GM19043 (cell line): ENCODE measurements around the gene XPO1.
"Not testable (repeated sequence)": the region's sequence is repeated elsewhere in the genome, so short reads cannot be mapped to it uniquely, and the experiment has no call there.

Source experiments
- ATAC-seq: cut with Tn5 transposase; IDR thresholded peaks from one replicate; pipeline ENCODE4 v1.9.1; 2021; ENCODE audit warnings: low read depth; ENCODE audit not compliant: unreplicated experiment

XPO1 gene

GRCh38 chr2:61470122-61470951 lies 67.8 kb downstream of the XPO1 start:
- peak; percentile 17 for ATAC-seq

GRCh38 chr2:61469424-61470121 lies 68.6 kb downstream of the XPO1 start:
- no peak for ATAC-seq

- not testable (repeated sequence) for ATAC-seq
These were observed 69.9 kb downstream of the XPO1 start for GRCh38 chr2:61468231-61468630.

- no peak for ATAC-seq
These were observed 73.1 kb downstream of the XPO1 start for GRCh38 chr2:61465045-61465444.

- ATAC-seq: no peak
These were observed 74.2 kb downstream of the XPO1 start for GRCh38 chr2:61463769-61464475.

- ATAC-seq: no peak
These were observed 76.8 kb downstream of the XPO1 start for GRCh38 chr2:61461404-61461803.

- ATAC-seq: no peak
These were observed 78.0 kb downstream of the XPO1 start for GRCh38 chr2:61460163-61460562.

- ATAC-seq: no peak
These were observed 81.3 kb downstream of the XPO1 start for GRCh38 chr2:61456746-61457420.

- ATAC-seq: no peak
These were observed 81.9 kb downstream of the XPO1 start for GRCh38 chr2:61456070-61456745.

- not testable (repeated sequence) for ATAC-seq
These were observed 83.2 kb downstream of the XPO1 start for GRCh38 chr2:61454972-61455371.

- no peak for ATAC-seq
These were observed 83.8 kb downstream of the XPO1 start for GRCh38 chr2:61454383-61454782.

- ATAC-seq: no peak
These were observed 85.8 kb downstream of the XPO1 start for GRCh38 chr2:61452392-61452791.

- no peak for ATAC-seq
These were observed 87.0 kb downstream of the XPO1 start for GRCh38 chr2:61451178-61451577.

GRCh38 chr2:61450144-61450543 lies 88.0 kb downstream of the XPO1 start:
- ATAC-seq: no peak

GRCh38 chr2:61448229-61448628 lies 89.9 kb downstream of the XPO1 start:
- ATAC-seq: no peak

GRCh38 chr2:61446971-61447370 lies 91.2 kb downstream of the XPO1 start:
- ATAC-seq: not testable (repeated sequence)

GRCh38 chr2:61443342-61444041 lies 94.7 kb downstream of the XPO1 start:
- peak; percentile 79 for ATAC-seq

- ATAC-seq: no peak
These were observed 98.7 kb downstream of the XPO1 start for GRCh38 chr2:61439241-61440002.

GRCh38 chr2:61438670-61439069 lies 99.5 kb downstream of the XPO1 start:
- ATAC-seq: no peak
